GM18858 (cell line): ENCODE measurements around the gene PAQR4.

Source experiments
- ATAC-seq: cut with Tn5 transposase; IDR thresholded peaks from one replicate; pipeline ENCODE4 v1.9.1; 2021; ENCODE audit not compliant: unreplicated experiment

PAQR4 gene

GRCh38 chr16:3003582-3004270 lies 34.6 kb downstream of the PAQR4 start:
- ATAC-seq: peak; percentile 88

DNA sequence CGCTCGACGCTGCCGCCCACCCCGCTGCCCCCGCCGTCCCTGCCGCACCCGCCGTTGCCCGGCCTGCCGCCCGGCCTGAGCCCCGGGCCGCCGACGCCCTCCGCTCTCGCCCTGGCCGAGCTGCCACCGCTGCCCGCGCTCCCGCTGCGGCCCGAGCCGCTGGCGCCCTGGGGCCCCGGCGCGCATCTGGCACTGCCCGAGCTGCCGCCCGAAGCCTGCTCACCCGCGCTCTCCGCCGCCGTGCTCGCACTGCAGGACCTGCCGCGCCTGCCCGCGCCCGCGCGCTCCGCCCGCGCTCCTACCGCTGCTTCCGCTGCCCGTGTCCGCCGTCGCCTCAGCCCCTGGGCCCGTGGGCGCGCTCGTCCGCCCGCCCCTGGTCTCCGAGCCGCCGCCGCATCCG lies 35.2 kb downstream of the PAQR4 start:
- ATAC-seq: no peak

GRCh38 chr16:3004781-3005284 lies 35.7 kb downstream of the PAQR4 start:
- no peak for ATAC-seq

DNA sequence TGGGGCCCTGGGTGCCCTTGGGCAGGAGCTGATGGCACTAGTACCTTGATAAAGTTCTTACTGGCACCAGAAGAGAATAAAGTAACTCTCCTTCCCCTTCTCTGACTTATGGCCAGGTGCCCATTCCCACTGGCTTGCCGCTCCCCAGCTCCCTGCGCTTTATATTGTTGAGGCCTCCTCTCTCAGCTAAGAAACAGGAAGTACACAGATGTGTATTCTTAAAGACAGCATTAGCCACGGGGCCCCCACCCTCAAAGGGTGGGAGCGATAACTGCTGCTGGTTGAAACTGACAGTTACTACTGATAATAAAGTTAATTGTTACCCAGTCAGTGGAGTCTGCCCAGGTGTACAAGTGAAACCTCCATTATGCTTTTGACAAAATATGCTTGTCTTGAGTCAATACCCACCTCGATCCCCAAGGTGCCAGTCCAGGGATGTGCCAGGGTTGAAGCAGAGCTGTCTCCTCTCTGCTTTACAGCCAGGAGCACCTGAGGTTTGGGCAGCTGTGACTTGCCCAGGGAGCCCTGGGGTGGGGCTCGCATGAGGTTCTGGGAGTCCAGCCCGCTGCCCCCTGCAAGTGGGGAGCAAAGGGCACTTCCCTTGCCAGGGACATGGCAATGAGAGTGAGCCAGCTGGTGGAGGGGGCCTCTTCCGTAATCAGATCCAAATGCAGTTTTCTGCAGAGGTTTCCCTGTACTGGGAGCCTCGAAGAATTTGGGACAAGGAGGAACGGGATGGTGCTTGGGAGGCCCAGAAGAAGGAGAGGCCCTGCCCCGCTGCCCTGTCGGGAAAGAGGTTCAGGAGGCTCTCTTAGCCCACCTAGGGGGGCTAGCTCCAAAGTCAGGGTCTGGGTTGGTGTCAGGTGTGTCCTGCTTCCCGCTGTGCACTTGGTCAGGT lies 38.2 kb downstream of the PAQR4 start:
- ATAC-seq: no peak

GRCh38 chr16:3007957-3008689 lies 39.0 kb downstream of the PAQR4 start:
- ATAC-seq: no peak

- ATAC-seq: no peak
These were observed 39.5 kb downstream of the PAQR4 start for GRCh38 chr16:3008690-3009037.

- no peak for ATAC-seq
These were observed 40.6 kb downstream of the PAQR4 start for GRCh38 chr16:3009568-3010390.

- no peak for ATAC-seq
These were observed 41.4 kb downstream of the PAQR4 start for GRCh38 chr16:3010510-3010909.

DNA sequence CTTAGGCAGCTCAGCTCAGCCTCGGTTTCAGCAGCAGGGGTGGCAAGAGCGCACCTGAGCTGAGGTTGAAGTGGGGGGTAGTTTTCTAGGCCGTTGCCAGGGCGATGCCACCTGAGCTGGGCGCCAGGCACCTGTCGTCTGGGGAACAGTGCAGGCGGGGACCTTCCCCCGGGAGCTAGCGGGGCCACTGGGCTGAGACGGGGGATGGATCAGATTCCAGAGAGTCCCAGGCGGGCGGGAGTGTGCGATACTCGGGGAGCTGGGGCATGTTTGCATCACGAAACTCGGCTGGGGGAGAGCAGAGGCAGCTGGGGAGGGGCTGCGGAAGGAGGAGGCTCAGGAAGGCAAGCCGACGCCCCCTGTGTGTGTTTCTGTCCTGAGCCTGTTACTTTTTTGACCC lies 43.1 kb downstream of the PAQR4 start:
- ATAC-seq: no peak

DNA sequence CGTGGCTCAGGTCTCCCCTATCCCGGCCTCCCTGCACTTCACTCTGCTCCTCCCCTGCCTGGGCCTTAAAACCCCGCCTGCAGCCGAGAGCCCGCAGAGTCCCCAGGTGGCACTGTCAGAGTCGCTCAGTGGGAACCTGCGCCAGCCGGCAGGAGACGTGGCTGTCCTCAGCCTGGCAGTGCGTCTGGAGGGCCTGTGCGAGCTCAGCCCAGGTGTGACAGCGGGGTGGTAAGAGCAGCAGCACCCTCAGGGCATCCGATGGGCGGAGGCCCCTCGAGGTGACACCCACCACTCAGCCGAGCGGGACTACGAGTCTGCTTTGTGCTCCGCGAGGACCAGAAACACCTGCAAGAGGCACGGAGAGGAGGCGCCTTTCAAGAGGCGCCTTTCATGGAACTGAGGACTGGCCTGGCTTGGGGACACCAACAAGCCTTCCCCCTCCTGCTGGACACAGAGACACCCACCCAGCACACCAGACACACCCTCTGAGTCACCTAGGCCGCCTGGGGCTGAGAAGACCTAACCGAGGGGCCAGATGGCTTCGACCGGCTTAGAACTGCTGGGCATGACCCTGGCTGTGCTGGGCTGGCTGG lies 43.8 kb downstream of the PAQR4 start, which contains the start of gene CLDN9:
Gene CLDN9, plus strand, starts transcription at position 96 of the 593 bp plus-strand sequence. Its CDS starts 440 bp downstream, at position 536.
- no peak for ATAC-seq

DNA sequence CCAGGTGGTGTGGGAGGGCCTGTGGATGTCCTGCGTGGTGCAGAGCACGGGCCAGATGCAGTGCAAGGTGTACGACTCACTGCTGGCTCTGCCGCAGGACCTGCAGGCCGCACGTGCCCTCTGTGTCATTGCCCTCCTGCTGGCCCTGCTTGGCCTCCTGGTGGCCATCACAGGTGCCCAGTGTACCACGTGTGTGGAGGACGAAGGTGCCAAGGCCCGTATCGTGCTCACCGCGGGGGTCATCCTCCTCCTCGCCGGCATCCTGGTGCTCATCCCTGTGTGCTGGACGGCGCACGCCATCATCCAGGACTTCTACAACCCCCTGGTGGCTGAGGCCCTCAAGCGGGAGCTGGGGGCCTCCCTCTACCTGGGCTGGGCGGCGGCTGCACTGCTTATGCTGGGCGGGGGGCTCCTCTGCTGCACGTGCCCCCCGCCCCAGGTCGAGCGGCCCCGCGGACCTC lies 44.4 kb downstream of the PAQR4 start:
- ATAC-seq: no peak

DNA sequence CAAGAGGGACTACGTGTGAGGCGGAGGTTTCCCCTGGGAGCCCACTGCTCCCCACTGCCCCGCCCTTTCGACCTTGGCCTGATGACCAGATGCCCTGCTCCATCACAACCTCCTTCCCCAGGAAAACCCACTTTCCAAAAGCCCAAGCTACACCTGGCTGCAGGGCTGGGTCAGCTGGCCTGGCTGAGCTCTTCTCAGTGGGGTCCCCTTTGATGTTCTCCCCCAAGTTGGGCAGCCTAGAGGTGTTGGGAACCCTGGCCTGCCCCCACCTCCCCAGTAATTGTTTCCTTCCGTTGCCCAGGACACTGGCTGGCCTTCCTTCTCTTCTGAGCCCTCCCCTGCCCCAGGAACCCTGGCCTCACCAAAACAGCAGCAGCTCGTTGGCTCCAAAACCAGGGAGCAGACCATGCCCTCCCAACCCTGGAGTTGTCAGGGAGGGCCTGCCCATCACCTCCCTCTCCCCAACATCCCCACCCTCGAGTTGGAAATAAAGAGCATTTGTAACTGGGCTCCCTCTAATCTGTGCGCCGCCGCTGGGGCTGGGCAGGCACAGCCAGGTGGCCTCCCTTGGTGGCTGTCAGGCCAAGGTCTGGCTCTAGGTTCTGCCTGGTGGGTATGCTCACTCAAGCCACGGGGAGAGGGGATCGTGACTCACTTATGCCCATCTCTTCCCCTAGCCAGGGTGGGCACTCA lies 45.0 kb downstream of the PAQR4 start:
- ATAC-seq: no peak

- no peak for ATAC-seq
These were observed 45.8 kb downstream of the PAQR4 start for GRCh38 chr16:3014971-3015370.

GRCh38 chr16:3015865-3016521 lies 46.8 kb downstream of the PAQR4 start:
- no peak for ATAC-seq

DNA sequence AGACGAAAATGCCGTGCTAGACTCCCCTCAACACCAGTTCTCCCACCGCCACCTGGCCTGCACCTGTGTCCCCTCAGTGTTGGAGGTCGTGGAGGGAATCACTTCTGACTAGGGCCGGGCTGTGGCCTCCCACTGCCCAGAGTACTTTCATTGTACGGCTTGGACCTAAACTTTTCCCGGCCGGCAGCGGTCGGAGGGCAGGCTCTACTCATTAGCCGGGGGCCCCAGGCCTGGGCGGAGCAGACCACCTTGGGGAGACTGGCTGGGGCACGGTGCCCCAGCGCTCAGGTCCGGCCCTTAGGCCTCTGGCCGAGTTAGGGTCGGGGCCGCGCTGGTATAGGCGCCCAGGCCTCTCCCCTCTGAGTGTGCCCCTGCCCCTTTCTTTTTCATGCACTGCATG lies 48.2 kb downstream of the PAQR4 start:
- no peak for ATAC-seq

GRCh38 chr16:3017794-3018506 lies 48.8 kb downstream of the PAQR4 start, which contains the start of gene CLDN6:
Gene CLDN6 (minus strand): TSS chr16:3018183. CDS start chr16:3016021, 2,162 bp downstream.
- ATAC-seq: no peak

- no peak for ATAC-seq
These were observed 50.6 kb downstream of the PAQR4 start for GRCh38 chr16:3019594-3020246.

- ATAC-seq: no peak
These were observed 51.1 kb downstream of the PAQR4 start, which contains the start of gene TNFRSF12A for GRCh38 chr16:3020247-3020603. Gene TNFRSF12A (plus strand): TSS chr16:3020368. CDS start chr16:3020398, 30 bp downstream.
